Lower leg skin (tissue), 3 donors: Measurements from ENCODE around the gene SLC36A1.

Source experiments
- POLR2A ChIP-seq, 2 donors: fragments of 450-650 bp; IDR thresholded peaks; one replicate each; pipeline ENCODE4 v1.6.1; 2016 to 2017; ENCODE audit warnings: antibody characterized with exemption in 2 of 2, mild to moderate bottlenecking in 1 of 2, moderate library complexity in 1 of 2
- TF ChIP-seq, protein P1 (sequence below), 3 donors: fragments of 450-650 bp; IDR thresholded peaks; one replicate each; pipeline ENCODE4 v1.5.1; 2016; ENCODE audit warnings: antibody characterized with exemption in 3 of 3, mild to moderate bottlenecking in 3 of 3, moderate library complexity in 2 of 3

DNA sequence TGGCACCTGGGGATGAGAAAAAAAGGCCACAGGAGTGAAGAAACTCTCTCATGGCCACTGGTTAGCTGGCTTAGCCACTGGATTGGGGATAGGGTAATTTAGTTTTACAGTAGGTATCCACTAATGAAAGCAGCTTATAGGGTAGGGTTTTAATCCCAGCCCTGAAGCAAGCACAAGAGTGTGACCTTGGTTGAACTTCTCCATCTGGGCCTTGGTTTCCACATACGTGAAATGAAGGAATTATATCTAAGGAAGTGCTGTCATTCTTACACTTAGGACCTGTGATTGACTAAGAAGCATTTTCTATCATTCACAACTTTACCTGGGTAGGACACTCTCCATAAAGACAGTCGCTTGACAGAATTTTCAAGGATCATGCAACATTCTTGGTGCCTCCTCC lies 94.2 kb downstream of the SLC36A1 start:
- TF ChIP-seq, protein P1, sequence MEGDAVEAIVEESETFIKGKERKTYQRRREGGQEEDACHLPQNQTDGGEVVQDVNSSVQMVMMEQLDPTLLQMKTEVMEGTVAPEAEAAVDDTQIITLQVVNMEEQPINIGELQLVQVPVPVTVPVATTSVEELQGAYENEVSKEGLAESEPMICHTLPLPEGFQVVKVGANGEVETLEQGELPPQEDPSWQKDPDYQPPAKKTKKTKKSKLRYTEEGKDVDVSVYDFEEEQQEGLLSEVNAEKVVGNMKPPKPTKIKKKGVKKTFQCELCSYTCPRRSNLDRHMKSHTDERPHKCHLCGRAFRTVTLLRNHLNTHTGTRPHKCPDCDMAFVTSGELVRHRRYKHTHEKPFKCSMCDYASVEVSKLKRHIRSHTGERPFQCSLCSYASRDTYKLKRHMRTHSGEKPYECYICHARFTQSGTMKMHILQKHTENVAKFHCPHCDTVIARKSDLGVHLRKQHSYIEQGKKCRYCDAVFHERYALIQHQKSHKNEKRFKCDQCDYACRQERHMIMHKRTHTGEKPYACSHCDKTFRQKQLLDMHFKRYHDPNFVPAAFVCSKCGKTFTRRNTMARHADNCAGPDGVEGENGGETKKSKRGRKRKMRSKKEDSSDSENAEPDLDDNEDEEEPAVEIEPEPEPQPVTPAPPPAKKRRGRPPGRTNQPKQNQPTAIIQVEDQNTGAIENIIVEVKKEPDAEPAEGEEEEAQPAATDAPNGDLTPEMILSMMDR (IDR thresholded peaks at IDR 0.05): no peak
- TF ChIP-seq POLR2A (IDR thresholded peaks at IDR 0.05): no peak
